GM12865 (cell line): ENCODE data around the gene AATF.

Source experiments
- DNase-seq: peaks from one replicate; pipeline ENCODE4 v3.0.0; 2010; ENCODE audit warnings: low read depth
- H3K4me3 ChIP-seq: 2 replicates; pipeline ENCODE4 v1.5.1; 2011; ENCODE audit warnings: mild to moderate bottlenecking, low read depth, low read length, control low read depth
- CTCF ChIP-seq: IDR thresholded peaks from 2 replicates; pipeline ENCODE4 v1.5.1; 2011; ENCODE audit warnings: low read length, control low read depth, low read depth, inconsistent platforms; ENCODE audit not compliant: insufficient read depth; ENCODE audit errors: missing control alignments

AATF gene

GRCh38 chr17:36937959-36938565 lies 10.7 kb upstream of the AATF start:
- no peak overlapping the region for H3K4me3 ChIP-seq
- no peak for TF ChIP-seq CTCF
- no peak for DNase-seq

GRCh38 chr17:36938566-36939051 lies 10.1 kb upstream of the AATF start:
- no peak for DNase-seq
- TF ChIP-seq CTCF = no peak
- no peak overlapping the region for H3K4me3 ChIP-seq

GRCh38 chr17:36939052-36939801 lies 9.5 kb upstream of the AATF start:
- TF ChIP-seq CTCF = no peak
- no peak for DNase-seq
- no peak overlapping the region for H3K4me3 ChIP-seq

DNA sequence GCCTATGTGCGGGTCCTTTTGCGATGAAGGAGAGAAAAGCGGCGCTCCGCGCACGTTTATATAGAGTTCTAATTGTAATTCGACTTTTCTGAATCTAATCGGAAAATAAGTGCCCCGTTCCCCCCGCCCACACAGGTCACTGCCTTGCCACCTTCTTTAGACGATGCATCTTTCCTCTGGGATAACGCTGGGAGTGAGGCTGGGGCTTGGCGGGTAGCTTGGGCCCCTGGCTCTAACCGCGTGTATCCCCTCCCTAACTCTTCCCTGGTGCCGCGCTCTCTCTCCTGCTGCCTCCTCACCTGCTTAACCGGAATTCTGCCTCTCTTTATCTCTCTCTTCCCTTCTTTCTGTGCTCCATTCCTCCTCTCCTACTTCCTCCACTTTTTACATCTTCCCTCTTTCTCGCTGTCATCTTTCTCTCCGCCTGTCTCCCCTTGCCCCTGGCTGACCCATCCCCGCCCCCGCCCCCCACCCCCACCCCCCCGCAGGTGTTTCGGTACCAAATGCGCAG lies 8.9 kb upstream of the AATF start:
- DNase-seq = no peak
- H3K4me3 ChIP-seq = no peak overlapping the region
- no peak for TF ChIP-seq CTCF

DNA sequence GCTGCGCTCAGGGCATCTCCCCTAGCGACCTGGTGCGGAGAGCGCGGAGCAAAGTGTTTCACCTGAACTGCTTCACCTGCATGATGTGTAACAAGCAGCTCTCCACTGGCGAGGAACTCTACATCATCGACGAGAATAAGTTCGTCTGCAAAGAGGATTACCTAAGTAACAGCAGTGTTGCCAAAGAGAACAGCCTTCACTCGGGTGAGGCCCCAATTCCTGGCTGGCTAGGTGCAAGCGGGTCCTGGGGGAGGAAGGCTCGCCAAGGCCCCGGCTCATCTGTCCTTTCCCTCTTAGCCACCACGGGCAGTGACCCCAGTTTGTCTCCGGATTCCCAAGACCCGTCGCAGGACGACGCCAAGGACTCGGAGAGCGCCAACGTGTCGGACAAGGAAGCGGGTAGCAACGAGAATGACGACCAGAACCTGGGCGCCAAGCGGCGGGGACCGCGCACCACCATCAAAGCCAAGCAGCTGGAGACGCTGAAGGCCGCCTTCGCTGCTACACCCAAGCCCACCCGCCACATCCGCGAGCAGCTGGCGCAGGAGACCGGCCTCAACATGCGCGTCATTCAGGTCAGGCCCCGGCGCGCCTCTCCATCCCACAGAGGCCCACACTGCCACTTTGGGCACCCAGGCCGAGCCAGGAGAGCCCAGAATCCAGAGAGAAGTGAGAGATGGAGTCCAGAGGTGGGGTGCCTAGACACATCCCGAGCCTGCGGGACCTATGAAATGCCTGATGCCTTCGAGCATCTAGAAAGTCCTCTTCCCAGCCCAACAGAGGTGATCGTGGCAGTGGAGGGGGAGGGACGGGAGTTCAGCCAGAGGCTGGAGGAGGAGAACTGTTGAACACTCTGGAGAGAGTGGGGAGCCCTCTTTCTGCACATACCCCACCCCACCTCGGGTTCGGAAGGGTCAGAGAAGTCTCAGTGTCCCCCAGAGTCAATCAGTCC lies 8.2 kb upstream of the AATF start:
- DNase-seq = no peak
- TF ChIP-seq CTCF = no peak
- H3K4me3 ChIP-seq = no peak overlapping the region

- H3K4me3 ChIP-seq = no peak overlapping the region
- TF ChIP-seq CTCF = no peak
- no peak for DNase-seq
Measured at GRCh38 chr17:36941265-36942010, 7.3 kb upstream of the AATF start.
